ENCODE measurements around the gene PDE7B.

- TF ChIP-seq, protein P1, sequence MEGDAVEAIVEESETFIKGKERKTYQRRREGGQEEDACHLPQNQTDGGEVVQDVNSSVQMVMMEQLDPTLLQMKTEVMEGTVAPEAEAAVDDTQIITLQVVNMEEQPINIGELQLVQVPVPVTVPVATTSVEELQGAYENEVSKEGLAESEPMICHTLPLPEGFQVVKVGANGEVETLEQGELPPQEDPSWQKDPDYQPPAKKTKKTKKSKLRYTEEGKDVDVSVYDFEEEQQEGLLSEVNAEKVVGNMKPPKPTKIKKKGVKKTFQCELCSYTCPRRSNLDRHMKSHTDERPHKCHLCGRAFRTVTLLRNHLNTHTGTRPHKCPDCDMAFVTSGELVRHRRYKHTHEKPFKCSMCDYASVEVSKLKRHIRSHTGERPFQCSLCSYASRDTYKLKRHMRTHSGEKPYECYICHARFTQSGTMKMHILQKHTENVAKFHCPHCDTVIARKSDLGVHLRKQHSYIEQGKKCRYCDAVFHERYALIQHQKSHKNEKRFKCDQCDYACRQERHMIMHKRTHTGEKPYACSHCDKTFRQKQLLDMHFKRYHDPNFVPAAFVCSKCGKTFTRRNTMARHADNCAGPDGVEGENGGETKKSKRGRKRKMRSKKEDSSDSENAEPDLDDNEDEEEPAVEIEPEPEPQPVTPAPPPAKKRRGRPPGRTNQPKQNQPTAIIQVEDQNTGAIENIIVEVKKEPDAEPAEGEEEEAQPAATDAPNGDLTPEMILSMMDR (conservative IDR thresholded peaks at IDR 0.05 in 1 of 2, IDR thresholded peaks at IDR 0.05 in 1 of 2; ENCODE audit: low read depth in 1 of 2, low read length in 2 of 2) = no peak
- no peak for TF ChIP-seq EZH2 (IDR thresholded peaks at IDR 0.05; ENCODE audit: low read length, missing control alignments)
Observed at GRCh38 chr6:135880066-135880972, 28.8 kb downstream of the PDE7B start.

Data from fibroblast of lung (primary cell).